Hematopoietic multipotent progenitor cell treated with erythropoietin and hydrocortisone succinate and interleukin-3 and kit ligand, for 4 days (in vitro differentiated cells): ENCODE results near the gene GFOD1.
"Not testable (repeated sequence)": the region's sequence is repeated elsewhere in the genome, so short reads cannot be mapped to it uniquely, and the experiment has no call there.

Experiments used
- DNase-seq: peaks from one replicate; pipeline ENCODE4 v3.0.0-alpha.2; 2015

Gene GFOD1

DNA sequence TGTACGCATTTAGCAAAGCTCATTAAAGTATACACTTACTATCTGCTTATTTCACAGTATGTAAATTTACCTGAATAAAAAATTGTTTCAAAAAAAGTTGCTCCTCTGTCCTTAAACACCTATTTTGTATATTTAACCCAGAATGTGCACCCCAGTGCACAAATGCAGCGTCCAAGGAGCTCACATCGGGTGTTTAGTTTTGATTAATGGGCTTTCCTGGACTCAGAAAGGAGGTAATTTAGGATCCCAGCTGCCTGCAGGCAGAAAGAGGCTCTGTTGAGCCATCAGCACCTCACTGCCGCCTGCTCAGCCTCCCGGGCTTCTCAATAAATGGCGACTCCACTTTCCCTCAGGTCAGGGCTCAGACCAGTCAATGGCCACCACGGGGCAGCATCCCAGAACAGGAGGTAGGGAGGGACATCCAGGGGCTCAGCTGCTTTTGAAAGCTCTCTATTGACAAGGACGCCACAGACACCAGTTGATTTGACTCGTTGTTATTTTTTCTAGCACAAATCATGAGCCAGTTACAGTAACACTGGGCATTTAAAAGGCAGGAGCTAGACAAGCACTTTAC is 88.9 kb downstream of the GFOD1 start:
- DNase-seq, result no peak

DNA sequence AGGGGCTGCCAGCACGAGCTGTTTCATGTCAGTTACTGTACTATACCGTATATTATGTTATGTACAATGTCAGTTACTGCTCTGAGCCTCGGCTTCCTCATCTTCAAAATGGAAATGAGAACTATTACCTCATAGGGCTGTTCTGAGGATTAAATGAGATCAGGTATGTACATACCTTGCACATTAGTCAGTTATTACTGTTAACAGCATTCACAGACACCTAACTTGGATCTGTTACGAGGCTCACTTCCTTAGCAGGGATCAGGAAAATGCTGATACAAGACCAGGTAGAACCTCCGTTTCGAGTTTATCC is 89.4 kb downstream of the GFOD1 start:
- no peak for DNase-seq

DNA sequence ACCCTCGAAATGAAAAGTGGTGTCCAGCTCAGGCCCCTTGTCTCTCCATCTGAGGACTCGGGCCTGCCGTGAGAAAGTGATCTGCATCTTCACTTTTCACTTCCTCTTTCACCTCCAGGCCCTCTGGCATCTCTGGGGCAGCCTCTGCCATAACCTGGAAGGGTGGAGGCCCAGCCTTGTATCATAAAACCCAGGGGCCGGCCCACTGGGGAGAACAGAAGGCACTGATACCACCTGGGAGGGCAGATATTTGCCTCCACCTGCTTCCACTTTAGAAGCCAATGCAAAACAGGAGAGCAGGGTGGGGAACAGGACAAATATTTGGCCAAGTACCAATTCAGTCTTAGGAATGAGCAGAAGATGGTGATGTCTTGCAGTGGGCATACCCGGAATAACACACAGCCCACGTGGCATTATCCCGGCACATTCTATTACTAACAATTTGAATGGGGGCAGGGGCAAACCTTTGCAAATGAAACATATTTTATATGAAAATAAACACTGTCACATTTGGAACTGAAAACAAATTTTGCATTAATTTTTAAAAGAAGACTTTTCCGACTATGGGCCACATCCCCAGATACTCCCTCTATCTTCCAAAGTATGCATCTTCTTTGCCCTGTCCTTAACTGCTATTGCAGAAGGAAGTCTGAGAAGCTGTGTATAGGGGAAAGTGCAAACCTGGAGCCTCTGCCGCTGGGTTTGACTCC is 89.9 kb downstream of the GFOD1 start:
- peak; percentile 84 for DNase-seq

DNA sequence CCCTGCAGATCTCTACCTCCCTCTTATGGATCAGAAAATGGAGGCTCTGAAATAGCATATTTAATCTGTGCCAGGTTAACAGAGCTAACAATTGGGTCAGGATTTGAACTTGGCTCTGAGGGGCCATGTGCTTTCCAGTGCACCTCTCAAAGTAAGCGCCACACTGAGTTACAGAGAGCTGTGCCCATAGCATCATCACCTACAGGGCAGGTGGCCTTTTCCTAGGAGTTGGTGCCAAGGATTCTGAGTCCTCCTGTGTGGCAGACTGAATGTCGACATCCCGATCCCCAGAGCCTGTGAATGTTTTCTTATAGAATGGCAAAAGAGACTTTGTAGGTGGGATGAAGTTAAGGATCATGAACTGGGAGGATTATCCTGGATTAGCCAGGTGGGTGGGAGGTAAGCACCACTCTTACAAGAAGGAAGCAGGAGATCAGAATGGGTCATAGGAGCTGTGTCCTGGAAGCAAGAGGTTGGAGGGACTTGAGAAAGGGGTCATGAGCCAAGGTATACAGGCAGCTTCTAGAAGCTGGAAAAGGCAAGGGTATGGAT is 91.1 kb downstream of the GFOD1 start:
- no peak for DNase-seq

DNA sequence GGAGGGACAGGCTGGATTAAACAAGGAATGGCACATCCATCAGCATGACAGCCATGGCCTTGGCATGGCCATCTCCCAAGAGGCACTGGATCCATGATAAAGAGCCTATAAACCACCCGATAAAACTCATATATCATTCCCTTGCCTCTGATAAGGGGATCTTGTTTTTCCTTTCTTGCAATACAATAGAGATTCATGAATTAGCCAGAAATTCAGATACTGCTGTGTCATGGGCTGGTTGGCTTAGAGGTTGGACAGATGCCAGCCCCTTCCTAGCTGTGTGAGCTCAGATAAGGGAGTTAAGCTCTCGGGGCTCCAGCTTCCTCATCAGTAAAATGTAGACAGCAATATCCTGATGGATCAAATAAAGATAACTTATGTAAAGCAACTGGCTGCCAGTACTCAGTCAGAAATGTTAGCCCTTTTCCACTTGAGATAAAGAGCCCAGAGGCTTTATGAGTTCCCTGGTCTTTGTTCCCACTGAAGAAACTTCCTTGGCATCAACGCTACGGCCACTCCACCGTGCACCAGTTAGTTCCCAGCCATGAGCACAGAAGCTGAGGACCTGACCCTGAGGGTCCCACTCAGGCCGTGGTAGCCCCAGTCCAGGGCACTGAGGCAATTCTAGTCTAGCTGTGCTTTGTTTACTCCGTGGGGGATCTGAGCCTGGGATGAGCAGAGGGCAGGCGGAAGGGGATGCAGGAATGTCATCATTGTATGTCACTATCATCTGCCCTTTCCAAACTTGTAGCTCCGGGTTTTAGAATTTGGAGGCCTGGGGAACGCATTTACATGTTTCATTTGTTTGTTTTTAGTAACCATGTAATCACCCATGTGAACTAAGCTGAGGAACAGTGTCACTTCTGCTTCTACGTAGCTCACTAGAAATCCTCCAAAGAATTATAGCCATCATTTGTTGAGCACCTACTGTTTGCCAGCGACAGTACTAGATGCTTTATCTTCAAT is 91.8 kb downstream of the GFOD1 start:
- DNase-seq, result peak; percentile 98

DNA sequence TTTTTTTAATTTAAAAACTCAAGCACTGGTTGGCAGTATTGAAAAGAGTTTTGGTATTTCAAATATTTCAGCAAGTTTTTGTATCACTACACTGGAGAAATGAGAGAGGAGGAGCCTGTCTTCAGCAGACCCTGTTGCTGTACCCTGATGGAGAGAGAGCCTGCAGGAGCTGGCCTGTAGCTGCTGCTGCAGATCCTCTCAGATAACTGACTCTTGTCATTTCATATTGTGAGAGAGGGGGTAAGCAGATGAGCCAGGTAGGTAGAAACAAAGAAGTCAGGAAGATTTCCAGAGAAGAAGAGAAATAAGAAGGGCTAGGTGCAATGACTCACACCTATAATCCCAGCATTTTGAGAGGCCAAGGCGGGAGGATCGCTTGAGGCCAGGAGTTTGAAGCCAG is 94.9 kb downstream of the GFOD1 start:
- DNase-seq, result peak; percentile 42

DNA sequence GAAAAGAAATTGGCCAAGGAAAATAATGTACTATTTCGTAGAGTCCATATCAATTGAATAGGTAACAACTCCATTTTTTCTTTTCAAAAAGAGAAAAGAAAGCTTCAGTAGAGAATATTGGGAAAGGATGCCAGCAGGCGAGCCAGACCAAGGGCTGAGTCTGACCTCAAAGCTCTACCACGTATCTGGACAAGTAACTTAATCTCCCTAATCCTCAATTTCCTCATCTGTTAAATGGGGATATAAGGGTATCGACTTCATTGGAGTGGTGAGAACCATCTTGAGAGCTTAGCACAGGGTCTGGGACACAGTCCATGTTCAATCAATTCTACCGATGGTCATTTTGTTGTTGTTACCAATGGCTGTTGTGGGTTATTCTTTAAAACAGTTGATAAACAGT is 95.9 kb downstream of the GFOD1 start:
- DNase-seq, result no peak

DNA sequence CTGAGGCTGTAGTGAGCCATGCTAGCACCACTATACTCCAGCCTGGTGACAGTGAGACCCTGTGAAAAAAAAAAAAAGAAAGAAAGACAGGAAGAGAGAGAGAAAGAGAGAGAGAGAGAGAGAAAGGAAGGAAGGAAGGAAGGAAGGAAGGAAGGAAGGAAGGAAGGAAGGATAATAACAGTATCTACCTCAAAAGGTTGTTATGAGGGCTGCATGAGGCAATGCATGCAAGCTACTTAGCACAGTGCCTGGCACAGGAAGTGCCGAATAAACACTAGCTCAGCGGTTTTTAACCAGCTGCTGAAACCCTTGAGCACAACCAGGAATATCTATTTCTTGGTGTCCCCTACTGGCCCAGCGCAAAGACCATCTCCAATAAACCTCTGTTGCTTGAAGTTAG is 96.7 kb downstream of the GFOD1 start:
- DNase-seq, result no peak

DNA sequence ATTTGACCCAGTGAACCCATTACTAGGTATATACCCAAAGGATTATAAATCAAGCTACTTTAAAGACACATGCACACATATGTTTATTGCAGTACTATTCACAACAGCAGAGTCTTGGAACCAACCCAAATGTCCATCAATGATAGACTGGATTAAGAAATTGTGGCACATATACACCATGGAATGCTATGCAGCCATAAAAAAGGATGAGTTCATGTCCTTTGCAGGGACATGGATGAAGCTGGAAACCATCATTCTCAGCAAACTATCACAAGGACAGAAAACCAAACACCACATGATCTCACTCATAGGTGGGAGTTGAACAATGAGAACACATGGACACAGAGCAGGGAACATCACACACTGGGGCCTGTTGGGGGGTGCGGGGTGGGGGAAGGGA is 98.2 kb downstream of the GFOD1 start:
- not testable (repeated sequence) for DNase-seq

DNA sequence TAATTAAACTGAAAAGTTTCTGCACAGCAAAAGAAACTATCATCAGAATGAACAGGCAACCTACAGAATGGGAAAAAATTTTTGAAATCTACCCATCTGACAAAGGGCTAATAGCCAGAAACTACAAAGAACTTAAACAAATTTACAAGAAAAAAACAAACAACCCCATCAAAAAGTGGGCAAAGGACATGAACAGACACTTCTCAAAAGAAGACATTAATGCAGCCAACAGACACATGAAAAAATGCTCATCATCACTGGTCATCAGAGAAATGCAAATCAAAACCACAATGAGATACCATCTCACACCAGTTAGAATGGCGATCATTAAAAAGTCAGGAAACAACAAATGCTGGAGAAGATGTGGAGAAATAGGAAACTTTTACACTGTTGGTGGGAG is 98.6 kb downstream of the GFOD1 start:
- DNase-seq, result not testable (repeated sequence)

DNA sequence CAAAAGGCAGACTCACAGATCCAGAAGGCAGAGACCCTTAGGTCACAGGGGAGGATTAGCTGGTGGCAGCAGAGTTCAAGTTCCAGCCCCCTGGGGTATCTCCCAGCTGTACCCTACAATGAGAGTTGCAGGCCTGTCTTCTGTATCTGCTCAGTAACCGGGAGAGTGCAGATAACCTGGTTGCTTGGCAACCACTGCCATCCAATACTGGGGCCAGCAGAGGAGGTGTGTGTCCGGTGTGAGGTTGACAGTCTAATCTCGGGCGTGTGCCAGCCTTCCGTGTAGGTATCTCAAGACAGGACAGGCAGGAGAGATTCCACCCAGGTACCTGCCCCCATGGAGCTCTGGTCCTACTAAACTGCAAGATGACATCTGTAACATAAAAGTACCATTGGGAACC is 102.4 kb downstream of the GFOD1 start:
- DNase-seq, result no peak

DNA sequence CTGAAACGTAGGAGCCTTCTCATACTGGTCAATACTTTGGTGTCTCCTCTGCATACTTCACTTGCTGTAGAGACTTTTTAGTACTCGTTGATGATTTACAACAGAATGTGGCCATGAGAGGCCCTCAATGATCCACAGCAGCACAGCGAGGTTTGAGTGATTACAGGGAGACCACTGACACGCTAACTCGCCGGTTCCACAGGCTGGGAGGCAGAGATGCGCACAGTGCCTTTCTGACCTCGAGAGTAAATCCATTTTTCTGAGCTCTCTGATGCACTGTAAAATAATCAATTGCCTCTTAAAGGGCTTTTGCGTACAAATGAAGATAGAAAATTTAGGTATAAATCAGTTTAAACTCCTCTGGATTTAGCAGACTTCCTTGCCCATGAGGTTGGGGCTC is 102.9 kb downstream of the GFOD1 start:
- no peak for DNase-seq

DNA sequence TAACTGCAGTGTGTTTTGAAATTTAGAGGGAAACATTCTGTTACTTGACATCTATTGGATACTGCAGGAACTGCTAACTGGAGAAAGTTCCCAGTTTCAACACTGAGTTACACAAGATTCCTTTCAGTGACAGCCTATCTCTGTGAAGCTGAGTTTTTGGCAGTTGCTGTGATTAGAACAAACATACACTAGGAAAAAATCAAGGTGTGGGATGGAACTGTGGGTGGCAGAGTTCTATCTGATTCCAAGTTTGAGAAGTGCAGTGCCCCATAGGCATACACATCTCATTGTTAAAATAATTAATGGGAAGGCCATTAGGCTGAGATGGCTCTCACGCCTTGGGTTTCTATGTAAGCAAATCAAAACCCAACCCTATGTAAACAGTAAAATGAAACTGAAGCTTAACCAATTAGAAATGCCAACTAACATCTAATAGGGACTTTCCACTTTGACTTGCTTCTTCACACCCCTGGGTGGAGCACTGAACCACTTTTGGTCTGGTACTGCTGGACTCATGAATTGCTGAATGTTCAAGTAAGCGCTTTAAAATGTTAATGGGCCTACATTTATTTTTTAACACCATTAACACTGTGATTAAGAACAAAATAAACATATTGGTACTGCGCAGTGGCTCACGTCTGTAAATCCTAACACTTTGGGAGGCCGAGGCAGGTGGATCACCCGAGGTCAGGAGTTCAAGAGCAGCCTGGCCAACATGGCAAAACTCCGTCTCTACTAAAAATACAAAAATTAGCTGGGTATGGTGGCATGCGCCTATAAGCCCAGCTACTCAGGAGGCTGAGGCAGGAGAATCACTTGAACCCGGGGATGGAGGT is 103.9 kb downstream of the GFOD1 start:
- DNase-seq, result peak; percentile 55

DNA sequence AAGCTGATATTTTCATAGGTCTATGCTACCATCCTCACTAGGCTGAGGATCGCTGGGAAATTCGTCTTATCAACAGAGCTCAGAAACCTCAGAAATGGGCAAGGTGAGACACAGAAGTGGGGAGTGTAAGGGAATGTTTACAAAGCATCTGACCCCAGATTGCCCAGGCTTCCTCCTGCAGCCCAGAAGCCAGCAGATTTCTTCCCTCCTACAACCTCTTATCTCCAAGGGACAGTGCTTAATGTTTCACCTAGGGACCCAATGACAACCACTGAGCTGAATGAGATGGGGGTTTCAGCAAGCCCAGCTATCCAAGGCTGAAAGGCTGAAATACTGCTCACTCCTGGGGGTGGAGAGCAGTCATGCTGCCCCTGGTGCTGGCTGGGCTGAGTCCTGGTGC is 106.6 kb downstream of the GFOD1 start:
- peak; percentile 72 for DNase-seq

DNA sequence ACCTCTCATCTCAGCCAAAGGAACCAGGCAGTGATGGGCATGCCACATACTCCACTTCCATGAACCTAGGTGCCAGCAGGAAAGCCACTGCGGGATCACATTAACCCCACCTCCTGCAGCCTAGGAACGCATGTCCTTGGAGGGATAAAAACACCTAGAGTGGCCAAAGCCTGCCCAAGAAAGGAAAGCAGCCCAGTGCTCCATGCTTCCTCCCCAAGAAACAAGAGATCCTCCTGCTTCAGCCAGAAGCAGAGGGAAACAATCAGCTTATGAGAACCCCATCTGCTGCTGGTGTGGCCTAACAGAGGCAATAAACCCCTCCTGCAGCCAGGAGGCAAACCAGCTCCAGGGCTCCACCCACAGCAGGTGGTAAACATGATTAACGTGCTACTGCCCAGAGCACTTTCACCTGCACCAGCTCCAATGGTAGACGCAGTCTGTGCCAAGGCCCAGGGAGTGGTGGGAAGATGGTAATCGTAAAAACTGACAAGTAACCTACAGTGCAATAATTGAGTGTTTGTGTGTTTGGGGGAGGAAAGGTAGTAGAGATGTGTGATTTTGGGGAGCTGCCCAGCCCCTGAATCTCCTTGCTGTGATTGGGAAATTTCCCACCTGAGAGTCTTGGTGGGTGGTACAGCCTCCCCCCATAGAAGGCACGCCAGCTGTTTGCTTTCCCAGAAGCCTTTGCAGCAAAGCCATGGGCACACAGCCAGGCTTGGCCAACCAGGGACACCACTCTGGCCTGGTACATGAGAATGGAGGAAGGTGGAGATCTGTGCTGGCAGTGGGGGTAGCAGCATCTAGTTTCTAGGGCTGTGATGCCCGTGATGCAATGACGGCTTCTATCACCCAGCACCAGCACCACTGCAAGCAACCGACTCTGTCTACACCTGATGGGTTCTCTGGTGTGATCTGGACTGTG is 108.5 kb downstream of the GFOD1 start:
- DNase-seq, result peak; percentile 41

DNA sequence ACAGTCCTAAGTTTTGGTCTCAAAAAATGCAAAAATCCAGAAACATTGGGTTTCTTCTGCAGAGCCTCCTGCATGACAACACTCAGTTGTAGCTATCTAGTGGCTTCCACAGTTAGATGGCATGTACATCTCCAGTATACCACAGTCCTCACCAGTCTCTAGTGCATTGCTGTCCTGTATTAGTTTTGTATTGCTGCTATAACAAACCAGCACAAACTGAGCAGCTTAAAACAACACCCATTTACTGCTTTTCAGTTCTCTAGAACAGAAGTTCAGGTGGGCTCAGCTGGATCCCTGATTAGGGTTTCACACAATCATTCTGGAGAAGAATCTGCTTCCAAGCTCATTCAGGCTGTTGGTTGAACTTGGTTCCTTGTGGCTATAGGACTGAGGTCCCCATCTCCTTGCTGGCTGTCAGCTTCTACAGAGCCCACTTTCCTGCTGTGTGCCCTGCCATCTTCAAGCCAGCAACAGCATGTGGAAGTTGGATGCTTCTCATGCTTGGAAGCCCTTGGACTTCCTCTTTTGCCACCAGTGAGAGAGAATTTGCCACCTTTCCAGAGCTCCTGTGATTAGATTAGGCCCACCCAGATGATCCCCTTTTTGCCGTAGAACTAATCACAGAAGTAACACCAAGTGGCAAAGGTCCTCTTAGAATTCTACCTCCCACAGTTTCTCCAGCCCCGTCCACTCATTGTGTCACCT is 110.2 kb downstream of the GFOD1 start:
- DNase-seq, result no peak

DNA sequence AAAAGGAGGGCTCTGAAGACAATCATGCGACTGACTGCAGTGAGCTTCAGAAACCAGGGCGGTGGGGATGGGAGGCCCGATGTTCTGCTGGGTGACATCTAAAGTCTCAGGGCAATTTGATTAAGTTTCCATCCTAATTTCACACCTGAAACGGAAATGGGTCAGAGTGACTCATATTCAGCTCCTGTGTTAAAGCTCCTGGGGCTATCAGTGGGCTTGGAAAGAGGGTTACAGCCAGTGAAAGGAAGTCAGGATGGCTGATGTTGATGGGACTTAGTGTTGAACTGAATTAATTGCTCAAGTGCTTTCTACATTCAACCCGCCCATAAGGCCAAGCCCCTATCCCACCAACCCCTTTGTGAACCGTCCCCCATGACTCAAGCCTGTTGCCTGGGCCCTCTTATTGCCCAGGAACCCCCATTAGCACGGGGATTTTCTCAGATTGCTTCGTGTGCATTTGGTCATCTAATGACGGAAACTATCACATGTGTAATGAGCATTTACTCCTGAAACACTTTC is 112.0 kb downstream of the GFOD1 start:
- DNase-seq, result no peak

DNA sequence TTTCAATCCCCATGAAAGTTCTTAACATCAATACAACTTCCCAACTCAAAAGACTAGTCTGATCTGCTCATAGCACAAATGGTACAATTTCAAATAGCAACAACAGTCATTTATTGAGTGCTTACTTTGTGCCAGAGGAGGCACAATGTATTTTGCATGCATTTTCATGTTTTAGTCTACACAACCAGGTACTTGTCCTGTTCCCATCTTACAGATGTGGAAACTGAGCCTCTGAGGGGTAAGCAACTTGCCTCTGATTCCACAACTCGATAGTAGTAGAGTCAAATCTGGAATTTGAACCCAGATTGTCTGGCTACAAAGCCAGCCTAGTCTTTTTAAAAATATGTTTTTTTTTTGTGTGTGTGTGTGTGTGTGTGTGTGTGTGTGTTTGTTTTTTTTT is 113.5 kb downstream of the GFOD1 start:
- no peak for DNase-seq

DNA sequence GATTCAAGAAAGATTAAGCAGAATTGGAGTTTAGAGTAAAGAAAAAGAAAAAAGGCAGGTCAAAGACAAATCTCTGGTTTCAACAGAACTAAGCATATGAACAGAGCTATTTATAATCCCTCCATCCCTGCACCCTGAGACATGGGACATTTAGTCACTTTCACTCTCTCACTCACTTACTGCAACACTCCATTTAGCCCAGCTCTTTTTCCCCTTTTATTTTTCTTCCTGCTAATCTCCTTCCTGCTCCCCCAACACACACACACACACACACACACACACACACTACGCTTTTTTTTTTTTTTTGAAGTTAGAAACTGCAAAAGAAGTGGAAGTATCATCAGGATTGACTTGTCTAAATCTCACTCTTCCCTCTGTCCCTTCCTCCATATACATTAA is 113.9 kb downstream of the GFOD1 start:
- DNase-seq, result no peak

DNA sequence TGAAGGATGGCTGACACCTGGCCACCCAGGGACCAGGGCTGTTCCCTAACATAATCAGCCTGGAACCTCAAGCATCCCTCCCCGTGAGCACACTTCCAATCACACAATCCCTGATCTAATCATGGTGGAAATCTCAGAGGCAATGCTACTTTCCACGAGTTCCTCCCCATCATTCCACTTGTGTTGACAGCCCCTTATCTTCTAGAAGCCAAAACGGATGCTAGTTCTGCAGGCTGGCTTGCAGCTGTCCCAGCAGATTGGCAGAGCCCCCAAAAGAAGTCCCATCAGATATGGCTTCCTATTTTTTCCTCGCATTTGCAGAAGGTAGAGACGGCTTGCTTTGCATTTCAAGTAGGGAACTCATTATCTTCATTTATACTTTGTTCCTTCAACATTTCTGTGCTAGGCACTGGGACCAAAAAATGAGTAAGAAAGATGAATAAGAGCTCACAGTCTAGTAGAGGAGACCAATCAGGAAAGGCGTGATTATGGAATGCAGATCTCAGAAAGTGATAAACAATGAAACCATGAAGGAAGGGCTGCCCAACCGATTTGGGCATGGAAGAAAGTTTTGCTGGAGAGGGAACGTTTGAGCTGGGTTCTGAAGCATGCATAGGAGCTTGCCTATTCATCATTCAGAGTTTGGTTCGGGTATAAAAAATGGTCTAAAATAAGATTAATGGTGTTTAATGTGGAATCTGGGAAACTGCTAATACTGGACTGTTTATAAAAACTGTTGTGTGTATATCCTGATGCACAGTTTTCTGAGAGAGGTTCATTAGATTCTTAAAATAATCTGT is 114.5 kb downstream of the GFOD1 start:
- DNase-seq, result no peak
